GM18909 (cell line): ENCODE results near the gene FAM221A.
"Not testable (repeated sequence)": the region's sequence is repeated elsewhere in the genome, so short reads cannot be mapped to it uniquely, and the experiment has no call there.

Experiments
- ATAC-seq: cut with Tn5 transposase; IDR thresholded peaks from one replicate; pipeline ENCODE4 v1.9.1; 2021; ENCODE audit warnings: mild to moderate bottlenecking; ENCODE audit not compliant: unreplicated experiment, poor library complexity

The FAM221A gene

GRCh38 chr7:23679898-23680413 lies at the start of gene FAM221A:
Gene FAM221A (plus strand): TSS chr7:23680199. CDS start chr7:23680219, 20 bp downstream.
- peak; percentile 99 for ATAC-seq

GRCh38 chr7:23633417-23633816 lies 46.6 kb upstream of the FAM221A start:
- ATAC-seq = no peak

- ATAC-seq = no peak
Observed at GRCh38 chr7:23645822-23646221, 34.2 kb upstream of the FAM221A start.

GRCh38 chr7:23653942-23654341 lies 26.1 kb upstream of the FAM221A start:
- no peak for ATAC-seq

- ATAC-seq = no peak
Observed at GRCh38 chr7:23654508-23654907, 25.5 kb upstream of the FAM221A start.

GRCh38 chr7:23655433-23655832 lies 24.6 kb upstream of the FAM221A start:
- no peak for ATAC-seq

- ATAC-seq = no peak
Observed at GRCh38 chr7:23658831-23659427, 21.1 kb upstream of the FAM221A start.

- ATAC-seq = no peak
Observed at GRCh38 chr7:23661385-23661784, 18.6 kb upstream of the FAM221A start.

- no peak for ATAC-seq
Observed at GRCh38 chr7:23662124-23662983, 17.6 kb upstream of the FAM221A start.

GRCh38 chr7:23662984-23663313 lies 17.1 kb upstream of the FAM221A start:
- ATAC-seq = no peak

GRCh38 chr7:23664122-23664521 lies 15.9 kb upstream of the FAM221A start:
- ATAC-seq = no peak

GRCh38 chr7:23672033-23672432 lies 8.0 kb upstream of the FAM221A start:
- no peak for ATAC-seq

GRCh38 chr7:23680414-23681405 lies 711 bp downstream of the FAM221A start:
- peak; percentile 39 for ATAC-seq

- ATAC-seq = not testable (repeated sequence)
Observed at GRCh38 chr7:23684041-23684440, 4.0 kb downstream of the FAM221A start.

GRCh38 chr7:23685731-23686130 lies 5.7 kb downstream of the FAM221A start:
- no peak for ATAC-seq

- no peak for ATAC-seq
Observed at GRCh38 chr7:23687011-23687410, 7.0 kb downstream of the FAM221A start.

- ATAC-seq = no peak
Observed at GRCh38 chr7:23689165-23689564, 9.2 kb downstream of the FAM221A start.

GRCh38 chr7:23691320-23691719 lies 11.3 kb downstream of the FAM221A start:
- ATAC-seq = no peak

GRCh38 chr7:23693224-23693623 lies 13.2 kb downstream of the FAM221A start:
- no peak for ATAC-seq

GRCh38 chr7:23696916-23697441 lies 17.0 kb downstream of the FAM221A start:
- ATAC-seq = peak; percentile 44
